Activated naive CD8-positive, alpha-beta T cell treated with anti-CD3 and anti-CD28 coated beads, Interleukin-2, amount 10 ng/mL, durations not matched to agents 7 days and 5 days (primary cell): ENCODE data around the gene DSP. TPM values are rescaled to one million over a fixed set of nuclear protein-coding genes. Genes with fewer than 3 reads are reported as not detected.

Source experiments
- ATAC-seq: fragments of 150-1000 bp; cut with Tn5 transposase; one replicate; pipeline ENCODE4 v1.10.0; 2021; ENCODE audit warnings: low read depth, moderate library complexity
- POLR2A ChIA-PET: fragments of 350-600 bp; sonication (Branson Sonifier 250); formaldehyde crosslinking; loops from one replicate; lab custom pipeline; 2021; ENCODE audit warnings: antibody characterized with exemption; lab: Charles Lee
- DNase-seq: peaks from one replicate; pipeline ENCODE4 v3.0.0; 2021
- H3K27ac Mint-ChIP-seq: one replicate; pipeline ENCODE4 v1.8.0; 2022; ENCODE audit warnings: mild to moderate bottlenecking, mixed read lengths
- H3K27me3 Mint-ChIP-seq: one replicate; pipeline ENCODE4 v1.8.0; 2022; ENCODE audit warnings: mild to moderate bottlenecking, moderate library complexity, mixed read lengths
- H3K36me3 Mint-ChIP-seq: one replicate; pipeline ENCODE4 v1.8.0; 2021; ENCODE audit warnings: mild to moderate bottlenecking, mixed read lengths
- H3K4me1 Mint-ChIP-seq: one replicate; pipeline ENCODE4 v1.8.0; 2021; ENCODE audit warnings: mixed read lengths
- H3K4me3 Mint-ChIP-seq: one replicate; pipeline ENCODE4 v1.8.0; 2022; ENCODE audit warnings: mild to moderate bottlenecking, moderate library complexity, mixed read lengths
- H3K9me3 Mint-ChIP-seq: one replicate; pipeline ENCODE4 v1.8.0; 2021; ENCODE audit warnings: mixed read lengths
- total RNA-seq, 2 experiments: library from RNA; stranded (reverse); gene quantifications; one replicate each; pipeline ENCODE4 v1.2.3, GENCODE V29; 2021

Gene DSP
- total RNA-seq, 2 experiments from 2014 or later = 0.11 to 0.17 TPM

GRCh38 chr6:7579851-7580250 is 38.4 kb downstream of the DSP start:
- Mint-ChIP-seq H3K36me3 (no peaks in the 10 kb centered on the region), H3K4me3 (no peak overlapping the region), H3K27me3 (peaks cover 26% of the 10 kb centered on the region), H3K27ac (no peak overlapping the region), H3K9me3 (no peaks in the 10 kb centered on the region), H3K4me1 (no peaks in the 10 kb centered on the region)
- no peak for DNase-seq
- POLR2A ChIA-PET = no interaction called here
- ATAC-seq = no peak

GRCh38 chr6:7580537-7580926 is 39.1 kb downstream of the DSP start:
- POLR2A ChIA-PET = no interaction called here
- Mint-ChIP-seq H3K27me3 (peaks cover 20% of the 10 kb centered on the region), H3K4me1 (no peaks in the 10 kb centered on the region), H3K9me3 (no peaks in the 10 kb centered on the region), H3K4me3 (no peak overlapping the region), H3K27ac (no peak overlapping the region), H3K36me3 (no peaks in the 10 kb centered on the region)
- DNase-seq = no peak
- ATAC-seq = no peak

- Mint-ChIP-seq H3K9me3 (no peaks in the 10 kb centered on the region), H3K4me1 (no peaks in the 10 kb centered on the region), H3K27ac (no peak overlapping the region), H3K36me3 (no peaks in the 10 kb centered on the region), H3K4me3 (no peak overlapping the region), H3K27me3 (peaks cover 15% of the 10 kb centered on the region)
- ATAC-seq (no peak), DNase-seq (no peak)
- POLR2A ChIA-PET = interaction anchor here (1.3 kb wide), 1 partner anchor 9 kb away, joined by 3 read pairs; the partner anchor contains the start of gene SNRNP48
These were observed 39.6 kb downstream of the DSP start for GRCh38 chr6:7580927-7581618.

GRCh38 chr6:7585287-7585930 is 43.9 kb downstream of the DSP start:
- POLR2A ChIA-PET = no interaction called here
- peaks cover 2% of the 10 kb centered on the region for H3K36me3 Mint-ChIP-seq
- no peak overlapping the region for H3K27ac Mint-ChIP-seq
- no peaks in the 10 kb centered on the region for H3K9me3 Mint-ChIP-seq
- H3K4me1 Mint-ChIP-seq = peaks cover 7% of the 10 kb centered on the region
- peaks cover 4% of the 10 kb centered on the region for H3K27me3 Mint-ChIP-seq
- no peak overlapping the region for H3K4me3 Mint-ChIP-seq
- no peak for DNase-seq
- ATAC-seq = no peak

GRCh38 chr6:7587631-7588100 is 46.2 kb downstream of the DSP start:
- H3K9me3 Mint-ChIP-seq = no peaks in the 10 kb centered on the region
- no peak for DNase-seq
- no peak overlapping the region for H3K27ac Mint-ChIP-seq
- H3K4me3 Mint-ChIP-seq = no peak overlapping the region
- peaks cover 9% of the 10 kb centered on the region for H3K36me3 Mint-ChIP-seq
- peaks cover 22% of the 10 kb centered on the region for H3K4me1 Mint-ChIP-seq
- no peak for ATAC-seq
- POLR2A ChIA-PET = interaction anchor here (0.7 kb wide), 1 partner anchor 27 kb away, joined by 4 read pairs; no protein-coding TSS in a partner anchor
- peaks cover 2% of the 10 kb centered on the region for H3K27me3 Mint-ChIP-seq

GRCh38 chr6:7588506-7588905 is 47.0 kb downstream of the DSP start:
- Mint-ChIP-seq H3K27me3 (peaks cover 2% of the 10 kb centered on the region), H3K36me3 (peaks cover 15% of the 10 kb centered on the region), H3K27ac (no peak overlapping the region), H3K9me3 (no peaks in the 10 kb centered on the region), H3K4me3 (no peak overlapping the region), H3K4me1 (peaks cover 29% of the 10 kb centered on the region)
- POLR2A ChIA-PET = interaction anchor here (0.7 kb wide), 1 partner anchor 26 kb away, joined by 4 read pairs; no protein-coding TSS in a partner anchor
- ATAC-seq (no peak), DNase-seq (no peak)

- Mint-ChIP-seq H3K4me3 (peak overlapping the region; percentile 96), H3K4me1 (peaks cover 29% of the 10 kb centered on the region), H3K27me3 (peaks cover 2% of the 10 kb centered on the region), H3K27ac (no peak overlapping the region), H3K36me3 (peaks cover 15% of the 10 kb centered on the region), H3K9me3 (no peaks in the 10 kb centered on the region)
- DNase-seq (no peak), ATAC-seq (no peak)
- POLR2A ChIA-PET = interaction anchor here (0.6 to 0.9 kb wide), 2 partner anchors 184 to 200 kb away, joined by 6 to 7 read pairs; partner anchors contain the start of genes CAGE1 and RIOK1
These were observed 47.8 kb downstream of the DSP start for GRCh38 chr6:7589221-7589620.

GRCh38 chr6:7589949-7590917 is 48.8 kb downstream of the DSP start, which contains the start of gene SNRNP48:
Gene SNRNP48, plus strand, starts transcription at chr6:7590198. Its CDS starts 60 bp downstream, at chr6:7590258.
- ATAC-seq = peak; percentile 99
- Mint-ChIP-seq H3K27me3 (peaks cover 2% of the 10 kb centered on the region), H3K36me3 (peaks cover 15% of the 10 kb centered on the region), H3K4me3 (peak within 1 kb of the TSS; percentile 96), H3K27ac (peak within 1 kb of the TSS; percentile 97), H3K9me3 (no peaks in the 10 kb centered on the region), H3K4me1 (peaks cover 29% of the 10 kb centered on the region)
- DNase-seq = peak; percentile 92
- POLR2A ChIA-PET = interaction anchor here (0.5 to 1.6 kb wide), 5 partner anchors 8 to 293 kb away, joined by 3 to 7 read pairs (median 6); partner anchors contain the start of genes CAGE1 and RIOK1

- Mint-ChIP-seq H3K27ac (peak overlapping the region; percentile 97), H3K36me3 (peaks cover 15% of the 10 kb centered on the region), H3K27me3 (peaks cover 2% of the 10 kb centered on the region), H3K9me3 (no peaks in the 10 kb centered on the region), H3K4me3 (peak overlapping the region; percentile 96), H3K4me1 (peaks cover 29% of the 10 kb centered on the region)
- no peak for ATAC-seq
- no peak for DNase-seq
- POLR2A ChIA-PET = interaction anchor here (1.6 kb wide), 1 partner anchor 9 kb away, joined by 3 read pairs; no protein-coding TSS in a partner anchor
These were observed 49.4 kb downstream of the DSP start for GRCh38 chr6:7590918-7591302.

GRCh38 chr6:7591770-7592169 is 50.3 kb downstream of the DSP start:
- POLR2A ChIA-PET = no interaction called here
- H3K9me3 Mint-ChIP-seq = no peaks in the 10 kb centered on the region
- H3K27me3 Mint-ChIP-seq = no peaks in the 10 kb centered on the region
- no peak for ATAC-seq
- DNase-seq = no peak
- H3K27ac Mint-ChIP-seq = peak overlapping the region; percentile 10
- H3K36me3 Mint-ChIP-seq = peaks cover 20% of the 10 kb centered on the region
- peak overlapping the region; percentile 58 for H3K4me3 Mint-ChIP-seq
- H3K4me1 Mint-ChIP-seq = peaks cover 29% of the 10 kb centered on the region

- no peak for ATAC-seq
- Mint-ChIP-seq H3K27me3 (no peaks in the 10 kb centered on the region), H3K27ac (no peak overlapping the region), H3K36me3 (peaks cover 24% of the 10 kb centered on the region), H3K4me3 (no peak overlapping the region), H3K4me1 (peaks cover 29% of the 10 kb centered on the region), H3K9me3 (no peaks in the 10 kb centered on the region)
- POLR2A ChIA-PET = no interaction called here
- DNase-seq = no peak
These were observed 51.8 kb downstream of the DSP start for GRCh38 chr6:7593229-7593628.

GRCh38 chr6:7594579-7595125 is 53.2 kb downstream of the DSP start:
- H3K4me3 Mint-ChIP-seq = no peak overlapping the region
- H3K36me3 Mint-ChIP-seq = peaks cover 26% of the 10 kb centered on the region
- H3K4me1 Mint-ChIP-seq = peaks cover 24% of the 10 kb centered on the region
- ATAC-seq (no peak), DNase-seq (no peak)
- no peaks in the 10 kb centered on the region for H3K9me3 Mint-ChIP-seq
- no peak overlapping the region for H3K27ac Mint-ChIP-seq
- H3K27me3 Mint-ChIP-seq = no peaks in the 10 kb centered on the region
- POLR2A ChIA-PET = no interaction called here
